Stimulated activated CD4-positive, alpha-beta T cell treated with anti-CD3 and anti-CD28 coated beads, TNF-alpha, amount 100 ng/mL, for 1 hour (primary cell): ENCODE measurements around the gene CCDC159.
"Not testable (repeated sequence)": the region's sequence is repeated elsewhere in the genome, so short reads cannot be mapped to it uniquely, and the experiment has no call there.

ENCODE experiments used
- DNase-seq, 3 donors: peaks; one replicate each; pipeline ENCODE4 v3.0.0-alpha.2; 2020; ENCODE audit warnings: low read depth in 3 of 3, low spot score in 1 of 3

Gene CCDC159

GRCh38 chr19:11364935-11365334 is 18.6 kb downstream of the CCDC159 start:
- DNase-seq: no peak

- DNase-seq: no peak
These were observed 19.3 kb downstream of the CCDC159 start for GRCh38 chr19:11365557-11366117.

GRCh38 chr19:11367528-11367927 is 21.2 kb downstream of the CCDC159 start:
- DNase-seq: no peak

GRCh38 chr19:11370744-11371143 is 24.4 kb downstream of the CCDC159 start:
- no peak for DNase-seq

GRCh38 chr19:11373166-11373884 is 27.0 kb downstream of the CCDC159 start:
- DNase-seq: no peak

GRCh38 chr19:11373885-11374432 is 27.6 kb downstream of the CCDC159 start:
- DNase-seq: no peak

GRCh38 chr19:11374433-11375142 is 28.3 kb downstream of the CCDC159 start, which contains the start of gene SWSAP1:
Gene SWSAP1 (plus strand): TSS chr19:11374666. CDS start chr19:11374681, 15 bp downstream.
- DNase-seq: peak; percentile 89 to 94 (median 91)

- peak in 2 of 3 donors; percentile 35 to 45 for DNase-seq
These were observed 29.0 kb downstream of the CCDC159 start for GRCh38 chr19:11375143-11375948.

- DNase-seq: no peak
These were observed 30.9 kb downstream of the CCDC159 start for GRCh38 chr19:11377237-11377636.

GRCh38 chr19:11377756-11378155 is 31.4 kb downstream of the CCDC159 start:
- DNase-seq: no peak

- no peak for DNase-seq
These were observed 32.2 kb downstream of the CCDC159 start for GRCh38 chr19:11378319-11379189.

GRCh38 chr19:11379269-11379845 is 33.0 kb downstream of the CCDC159 start:
- not testable (repeated sequence) for DNase-seq

- DNase-seq: no peak
These were observed 33.6 kb downstream of the CCDC159 start for GRCh38 chr19:11379857-11380350.

- DNase-seq: peak; percentile 88 to 95 (median 94)
These were observed 34.6 kb downstream of the CCDC159 start for GRCh38 chr19:11380653-11381537.

GRCh38 chr19:11382898-11383705 is 36.8 kb downstream of the CCDC159 start:
- DNase-seq: no peak

GRCh38 chr19:11383706-11384048 is 37.4 kb downstream of the CCDC159 start:
- DNase-seq: no peak

- no peak for DNase-seq
These were observed 38.4 kb downstream of the CCDC159 start for GRCh38 chr19:11384778-11385129.
